ENCODE results near the gene KY. TPM values are rescaled to one million over a fixed set of nuclear protein-coding genes. Genes with fewer than 3 reads are reported as not detected.

Gene KY
- total and polyA plus RNA-seq, 10 of the 15 experiments (the other 5 are each of a cell fraction or from before 2014, with no cell fraction given) = 0.04 to 0.11 TPM; not detected in 8

GRCh38 chr3:134682196-134682880 lies 31.5 kb upstream of the KY start:
- CTCF ChIA-PET = no interaction called here

More at GRCh38 chr3:134682196-134682880, 31.5 kb upstream of the KY start:
- no TSS peak for BruUV-seq (replicated peaks)
- Histone ChIP-seq H3K4me3 (no peak overlapping the region), H3K4me1 (ENCODE audit: control insufficient read depth, insufficient read depth, low read length) (no peaks in the 10 kb centered on the region), H3K79me2 (ENCODE audit: control insufficient read depth, insufficient read depth, low read length) (no peaks in the 10 kb centered on the region), H3K27ac (ENCODE audit: control insufficient read depth, insufficient read depth) (no peak overlapping the region), H3K4me2 (ENCODE audit: control insufficient read depth, insufficient read depth) (no peak overlapping the region), H4K20me1 (ENCODE audit: control insufficient read depth, insufficient read depth) (no peaks in the 10 kb centered on the region), H3K9me3 (replicated peaks; ENCODE audit: control insufficient read depth, insufficient read depth, low read length) (no peaks in the 10 kb centered on the region), H2AFZ (ENCODE audit: control insufficient read depth, low read depth, low read length) (no peak overlapping the region), H3K9ac (ENCODE audit: control insufficient read depth, insufficient read depth, low read length) (no peak overlapping the region), H3K27me3 (replicated peaks in 1 of 2; ENCODE audit: control insufficient read depth in 2 of 2, insufficient read depth in 2 of 2, low read length in 1 of 2) (peaks cover 0 to 3% of the 10 kb centered on the region in 2 experiments; a peak in 1 of 4 replicates), H3K36me3 (ENCODE audit: control insufficient read depth in 2 of 2, insufficient read depth in 2 of 2, low read length in 1 of 2) (no peaks in the 10 kb centered on the region)
- FAIRE-seq (no peak), DNase-seq (ENCODE audit: low read depth, low spot score) (no peak), ATAC-seq (no peak)
- ChIA-PET SMC1A (ENCODE audit: uncharacterized antibody, unreplicated experiment) (no interaction called here), RAD21 (ENCODE audit: unreplicated experiment) (no interaction called here), POLR2A (no interaction called here)
- TF ChIP-seq JUND (IDR thresholded peaks at IDR 0.05; ENCODE audit: low read depth, low read length) = no peak
- no peak for TF ChIP-seq ZNF687 (IDR thresholded peaks at IDR 0.05)
- no peak for TF ChIP-seq EZH2 (IDR thresholded peaks at IDR 0.05; ENCODE audit: borderline replicate concordance, control insufficient read depth, low read depth, low read length)
- TF ChIP-seq BRCA1 (IDR thresholded peaks at IDR 0.05; ENCODE audit: low read depth, low read length) = no peak
- no peak for TF ChIP-seq MTA2 (IDR thresholded peaks at IDR 0.05; ENCODE audit: low read depth)
- TF ChIP-seq NRF1 (conservative IDR thresholded peaks at IDR 0.05; ENCODE audit: low read depth, low read length) = no peak
- TF ChIP-seq MXI1 (IDR thresholded peaks at IDR 0.05; ENCODE audit: low read depth, low read length) = no peak
- WGBS (ENCODE audit: insufficient coverage, insufficient replicate concordance, low lambda C conversion rate, missing lambda C conversion rate) = 35% methylated on average over 7 of the region's 7 CpGs
- intact Hi-C loops (cut with micrococcal nuclease; ENCODE audit: unreplicated experiment) (no loop called here), in situ Hi-C loops (cut with MboI) (no loop called here)
